Measurements from ENCODE around the gene ZNF701. TPM values are rescaled to one million over a fixed set of nuclear protein-coding genes. Genes with fewer than 3 reads are reported as not detected.
"Not testable (repeated sequence)": the region's sequence is repeated elsewhere in the genome, so short reads cannot be mapped to it uniquely, and the experiment has no call there.

ZNF701 gene
- total RNA-seq, 1 donor from 2014 or later: 16.2 TPM

GRCh38 chr19:52533901-52534300 lies 36.2 kb upstream of the ZNF701 start:
- Histone ChIP-seq H3K27me3 (peaks cover 16% of the 10 kb centered on the region), H3K4me2 (no peak overlapping the region), H3F3A (ENCODE audit: low read depth) (peaks cover 28% of the 10 kb centered on the region), H3K9me3 (ENCODE audit: low read depth) (no peaks in the 10 kb centered on the region), H3K79me2 (ENCODE audit: low read depth) (peaks cover 7% of the 10 kb centered on the region), H3K9ac (no peak overlapping the region), H3K36me3 (no peaks in the 10 kb centered on the region), H4K20me1 (ENCODE audit: low read depth) (peaks cover 19% of the 10 kb centered on the region), H3K27ac (no peak overlapping the region), H2AFZ (replicated peaks) (no peak overlapping the region), H3K4me1 (peaks cover 3% of the 10 kb centered on the region), H3K4me3 (no peak overlapping the region)
- peaks cover 35% of the 10 kb centered on the region for H3K9me3 Mint-ChIP-seq
- peaks cover 5% of the 10 kb centered on the region for H3K27me3 Mint-ChIP-seq (ENCODE audit: insufficient read depth, low read depth)
- no peaks in the 10 kb centered on the region for H3K4me1 Mint-ChIP-seq
- TF ChIP-seq EZH2 (IDR thresholded peaks at IDR 0.05): no peak
- TF ChIP-seq EZH2phosphoT487 (IDR thresholded peaks at IDR 0.05): no peak
- TF ChIP-seq, protein P1, sequence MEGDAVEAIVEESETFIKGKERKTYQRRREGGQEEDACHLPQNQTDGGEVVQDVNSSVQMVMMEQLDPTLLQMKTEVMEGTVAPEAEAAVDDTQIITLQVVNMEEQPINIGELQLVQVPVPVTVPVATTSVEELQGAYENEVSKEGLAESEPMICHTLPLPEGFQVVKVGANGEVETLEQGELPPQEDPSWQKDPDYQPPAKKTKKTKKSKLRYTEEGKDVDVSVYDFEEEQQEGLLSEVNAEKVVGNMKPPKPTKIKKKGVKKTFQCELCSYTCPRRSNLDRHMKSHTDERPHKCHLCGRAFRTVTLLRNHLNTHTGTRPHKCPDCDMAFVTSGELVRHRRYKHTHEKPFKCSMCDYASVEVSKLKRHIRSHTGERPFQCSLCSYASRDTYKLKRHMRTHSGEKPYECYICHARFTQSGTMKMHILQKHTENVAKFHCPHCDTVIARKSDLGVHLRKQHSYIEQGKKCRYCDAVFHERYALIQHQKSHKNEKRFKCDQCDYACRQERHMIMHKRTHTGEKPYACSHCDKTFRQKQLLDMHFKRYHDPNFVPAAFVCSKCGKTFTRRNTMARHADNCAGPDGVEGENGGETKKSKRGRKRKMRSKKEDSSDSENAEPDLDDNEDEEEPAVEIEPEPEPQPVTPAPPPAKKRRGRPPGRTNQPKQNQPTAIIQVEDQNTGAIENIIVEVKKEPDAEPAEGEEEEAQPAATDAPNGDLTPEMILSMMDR (IDR thresholded peaks at IDR 0.05): no peak
- no peak for DNase-seq (ENCODE audit: low spot score)
- no peak overlapping the region for H3K27ac Mint-ChIP-seq
- H3K36me3 Mint-ChIP-seq: peaks cover 26% of the 10 kb centered on the region
- peak overlapping the region; percentile 77 for H3K4me3 Mint-ChIP-seq

DNA sequence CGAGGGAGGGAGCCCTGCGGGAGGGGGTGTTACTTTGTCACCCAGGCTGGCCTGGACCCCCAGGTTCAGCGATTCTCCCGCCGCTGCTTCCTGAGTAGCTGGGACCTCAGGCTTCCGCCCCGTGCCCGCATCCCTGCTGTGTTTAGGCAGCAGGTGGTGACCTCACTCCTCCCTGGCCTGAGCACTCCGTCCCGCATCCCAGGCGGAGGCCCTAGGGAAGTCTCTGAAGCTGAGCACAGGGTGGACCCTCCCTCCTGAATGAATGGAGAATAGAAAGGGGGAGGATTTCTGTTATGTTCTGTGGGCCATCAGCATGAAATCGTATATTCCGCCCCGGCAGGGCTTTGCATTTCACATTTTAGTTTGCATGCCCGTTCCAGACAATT lies 34.7 kb upstream of the ZNF701 start:
- not testable (repeated sequence) for H3K4me1 ChIP-seq; H3K27ac Mint-ChIP-seq; H3K36me3 ChIP-seq; H3K79me2 ChIP-seq (ENCODE audit: low read depth); DNase-seq (ENCODE audit: low spot score); H3K9me3 ChIP-seq (ENCODE audit: low read depth); H3K4me1 Mint-ChIP-seq; H3K9ac ChIP-seq; H3K27ac ChIP-seq; H3K27me3 Mint-ChIP-seq (ENCODE audit: insufficient read depth, low read depth)
- H4K20me1 ChIP-seq (ENCODE audit: low read depth): peaks cover 19% of the 10 kb centered on the region
- peaks cover 38% of the 10 kb centered on the region for H3K9me3 Mint-ChIP-seq
- peak overlapping the region; percentile 75 for H3K4me3 ChIP-seq
- peak overlapping the region; percentile 88 for H3K4me3 Mint-ChIP-seq
- peaks cover 28% of the 10 kb centered on the region for H3F3A ChIP-seq (ENCODE audit: low read depth)
- H3K36me3 Mint-ChIP-seq: peaks cover 31% of the 10 kb centered on the region
- H2AFZ ChIP-seq (replicated peaks): peak overlapping the region; percentile 61
- peaks cover 16% of the 10 kb centered on the region for H3K27me3 ChIP-seq
- peak overlapping the region; percentile 95 for H3K4me2 ChIP-seq

DNA sequence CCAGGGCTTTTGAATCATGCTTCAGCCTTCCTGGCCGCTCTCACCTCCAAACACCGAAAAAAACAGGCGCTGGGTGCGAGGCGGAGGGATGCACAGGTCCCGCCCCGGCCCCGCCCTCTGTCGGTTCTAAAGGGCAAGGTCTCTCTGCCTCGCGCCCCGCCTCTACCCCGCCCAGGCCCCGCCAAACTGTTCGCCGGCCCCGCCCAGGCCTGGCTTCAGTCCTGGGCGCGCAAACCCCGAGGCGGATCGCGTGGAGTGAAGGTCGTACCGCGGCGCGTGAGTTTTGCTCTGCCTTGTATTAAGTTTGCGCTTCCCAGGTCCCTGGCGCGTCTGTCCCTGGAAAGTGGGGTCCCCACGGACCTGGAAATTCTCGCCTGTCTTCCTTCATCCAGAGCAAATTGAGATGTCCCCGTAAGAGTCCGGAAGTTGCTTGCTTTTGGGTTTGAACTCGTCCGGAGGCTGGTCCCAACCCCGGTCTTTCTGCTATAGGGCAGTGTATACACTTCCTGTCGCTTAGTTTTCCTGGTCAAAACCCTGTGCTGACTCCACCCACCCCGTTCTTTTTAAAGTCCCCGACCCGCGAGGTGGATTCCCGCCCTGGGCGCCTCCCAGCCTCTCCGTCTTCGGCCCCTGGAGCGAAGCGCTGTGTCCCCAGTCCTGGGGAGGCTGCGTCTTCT lies 34.2 kb upstream of the ZNF701 start:
- H3K9me3 ChIP-seq (ENCODE audit: low read depth): no peaks in the 10 kb centered on the region
- Mint-ChIP-seq H3K27me3 (ENCODE audit: insufficient read depth, low read depth) (peaks cover 5% of the 10 kb centered on the region), H3K36me3 (peaks cover 35% of the 10 kb centered on the region), H3K4me1 (no peaks in the 10 kb centered on the region), H3K9me3 (peaks cover 40% of the 10 kb centered on the region), H3K4me3 (peak overlapping the region; percentile 88), H3K27ac (no peak overlapping the region)
- H2AFZ ChIP-seq (replicated peaks): peak overlapping the region; percentile 78
- no peaks in the 10 kb centered on the region for H3K79me2 ChIP-seq (ENCODE audit: low read depth)
- peak overlapping the region; percentile 95 for H3K4me2 ChIP-seq
- TF ChIP-seq, protein P1 (IDR thresholded peaks at IDR 0.05): peak; percentile 28
- TF ChIP-seq EZH2phosphoT487 (IDR thresholded peaks at IDR 0.05) (no peak), EZH2 (IDR thresholded peaks at IDR 0.05) (no peak)
- H3K9ac ChIP-seq: no peak overlapping the region
- peaks cover 16% of the 10 kb centered on the region for H3K27me3 ChIP-seq
- H3K36me3 ChIP-seq: no peaks in the 10 kb centered on the region
- peaks cover 19% of the 10 kb centered on the region for H4K20me1 ChIP-seq (ENCODE audit: low read depth)
- peaks cover 28% of the 10 kb centered on the region for H3F3A ChIP-seq (ENCODE audit: low read depth)
- H3K4me3 ChIP-seq: peak overlapping the region; percentile 75
- peak; percentile 96 for DNase-seq (ENCODE audit: low spot score)
- no peak overlapping the region for H3K27ac ChIP-seq
- H3K4me1 ChIP-seq: peaks cover 3% of the 10 kb centered on the region

DNA sequence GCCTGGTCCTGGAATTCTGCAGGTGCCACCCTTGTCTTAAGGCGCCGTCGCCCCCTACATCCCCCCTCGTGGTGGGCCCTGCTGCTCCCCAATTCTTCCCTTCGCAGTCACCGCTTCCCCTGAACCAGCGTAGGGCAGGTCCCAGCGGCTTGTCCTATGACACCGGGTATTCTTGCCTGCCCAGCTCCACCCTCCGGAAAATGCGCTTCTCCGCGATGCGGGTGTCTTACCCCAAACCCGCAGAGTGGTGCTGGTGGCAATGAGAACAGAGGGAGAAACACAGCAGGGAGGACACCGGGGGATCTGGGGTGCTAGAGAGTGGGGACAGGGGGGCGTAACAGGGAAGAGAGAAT lies 33.7 kb upstream of the ZNF701 start:
- Histone ChIP-seq H3F3A (ENCODE audit: low read depth) (peaks cover 28% of the 10 kb centered on the region), H3K4me2 (peak overlapping the region; percentile 95), H3K4me3 (peak overlapping the region; percentile 75), H3K27me3 (peaks cover 16% of the 10 kb centered on the region), H3K9me3 (ENCODE audit: low read depth) (no peaks in the 10 kb centered on the region), H3K9ac (no peak overlapping the region), H4K20me1 (ENCODE audit: low read depth) (peaks cover 19% of the 10 kb centered on the region), H3K4me1 (peaks cover 3% of the 10 kb centered on the region), H3K79me2 (ENCODE audit: low read depth) (no peaks in the 10 kb centered on the region), H2AFZ (replicated peaks) (peak overlapping the region; percentile 78), H3K27ac (no peak overlapping the region), H3K36me3 (no peaks in the 10 kb centered on the region)
- H3K36me3 Mint-ChIP-seq: peaks cover 39% of the 10 kb centered on the region
- DNase-seq (ENCODE audit: low spot score): peak; percentile 57
- peaks cover 38% of the 10 kb centered on the region for H3K9me3 Mint-ChIP-seq
- TF ChIP-seq EZH2 (IDR thresholded peaks at IDR 0.05) (no peak), EZH2phosphoT487 (IDR thresholded peaks at IDR 0.05) (no peak)
- TF ChIP-seq, protein P1 (IDR thresholded peaks at IDR 0.05): no peak
- peaks cover 5% of the 10 kb centered on the region for H3K27me3 Mint-ChIP-seq (ENCODE audit: insufficient read depth, low read depth)
- H3K4me1 Mint-ChIP-seq: no peaks in the 10 kb centered on the region
- H3K4me3 Mint-ChIP-seq: peak overlapping the region; percentile 88
- H3K27ac Mint-ChIP-seq: no peak overlapping the region

GRCh38 chr19:52538815-52539214 lies 31.3 kb upstream of the ZNF701 start:
- H3K4me3 ChIP-seq; H3K79me2 ChIP-seq (ENCODE audit: low read depth); H3K27ac Mint-ChIP-seq; H3K9ac ChIP-seq; H3K27ac ChIP-seq; H3K4me3 Mint-ChIP-seq; H3K36me3 ChIP-seq; H3K4me1 Mint-ChIP-seq; H3K4me2 ChIP-seq; DNase-seq (ENCODE audit: low spot score); H2AFZ ChIP-seq (replicated peaks); H3K4me1 ChIP-seq; H3K9me3 ChIP-seq (ENCODE audit: low read depth); H3K27me3 Mint-ChIP-seq (ENCODE audit: insufficient read depth, low read depth): not testable (repeated sequence)
- peaks cover 52% of the 10 kb centered on the region for H3K9me3 Mint-ChIP-seq
- peaks cover 16% of the 10 kb centered on the region for H3K27me3 ChIP-seq
- peaks cover 49% of the 10 kb centered on the region for H3K36me3 Mint-ChIP-seq
- H4K20me1 ChIP-seq (ENCODE audit: low read depth): peaks cover 19% of the 10 kb centered on the region
- H3F3A ChIP-seq (ENCODE audit: low read depth): peaks cover 28% of the 10 kb centered on the region
